GM21825 (cell line): ENCODE results near the gene AP4M1.

ENCODE experiments used
- ATAC-seq: cut with Tn5 transposase; IDR thresholded peaks from one replicate; pipeline ENCODE4 v1.9.1; 2021; ENCODE audit warnings: mild to moderate bottlenecking, moderate library complexity; ENCODE audit not compliant: unreplicated experiment

AP4M1 gene, protein sequence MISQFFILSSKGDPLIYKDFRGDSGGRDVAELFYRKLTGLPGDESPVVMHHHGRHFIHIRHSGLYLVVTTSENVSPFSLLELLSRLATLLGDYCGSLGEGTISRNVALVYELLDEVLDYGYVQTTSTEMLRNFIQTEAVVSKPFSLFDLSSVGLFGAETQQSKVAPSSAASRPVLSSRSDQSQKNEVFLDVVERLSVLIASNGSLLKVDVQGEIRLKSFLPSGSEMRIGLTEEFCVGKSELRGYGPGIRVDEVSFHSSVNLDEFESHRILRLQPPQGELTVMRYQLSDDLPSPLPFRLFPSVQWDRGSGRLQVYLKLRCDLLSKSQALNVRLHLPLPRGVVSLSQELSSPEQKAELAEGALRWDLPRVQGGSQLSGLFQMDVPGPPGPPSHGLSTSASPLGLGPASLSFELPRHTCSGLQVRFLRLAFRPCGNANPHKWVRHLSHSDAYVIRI

DNA sequence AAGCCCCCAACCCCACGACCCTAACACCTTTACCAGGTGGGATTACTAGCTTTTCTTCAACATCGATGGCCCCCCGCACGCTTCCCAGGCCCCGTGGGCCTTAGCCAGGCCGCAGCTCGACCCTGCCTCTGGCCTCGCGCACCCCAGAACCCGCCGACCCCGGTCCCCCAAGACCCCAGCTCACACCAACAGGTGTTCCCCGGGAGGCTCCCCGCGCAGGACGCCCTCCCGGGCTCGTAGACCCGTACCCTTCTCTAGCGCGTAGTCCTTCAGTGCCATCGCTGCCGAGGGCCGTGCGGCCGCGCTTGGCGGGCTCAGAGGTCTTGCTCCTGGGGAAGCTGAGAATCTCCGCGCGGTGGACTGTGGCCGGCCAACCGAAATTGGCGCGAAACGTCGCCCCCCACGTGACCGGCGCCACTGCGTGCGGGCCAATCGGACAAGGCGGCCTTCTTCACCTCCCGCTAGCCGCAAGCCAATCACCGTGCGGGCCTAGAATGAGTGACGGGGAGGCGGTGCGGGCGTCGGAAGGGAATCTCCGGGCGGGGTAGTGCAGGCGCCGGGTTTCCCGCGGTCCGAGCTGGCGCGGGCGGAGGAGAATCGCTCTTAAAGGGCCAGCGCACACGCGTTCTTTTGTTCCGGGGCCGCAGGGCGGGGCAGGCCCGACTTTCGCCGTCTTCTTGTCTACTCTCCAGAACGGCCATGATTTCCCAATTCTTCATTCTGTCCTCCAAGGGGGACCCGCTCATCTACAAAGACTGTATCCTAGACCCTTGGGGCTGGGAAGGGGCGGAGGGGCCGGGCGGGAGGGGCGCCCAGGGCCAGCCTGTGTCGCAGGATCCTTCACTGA, at the start of gene AP4M1, which contains the start of gene MCM7:
Gene AP4M1, plus strand, starts transcription at position 628 of the 847 bp plus-strand sequence. Its CDS starts 72 bp downstream, at position 700.
Gene MCM7, minus strand, starts transcription at position 382 of the 847 bp plus-strand sequence. Its CDS starts 103 bp downstream, at position 279.
- ATAC-seq: peak; percentile 82

DNA sequence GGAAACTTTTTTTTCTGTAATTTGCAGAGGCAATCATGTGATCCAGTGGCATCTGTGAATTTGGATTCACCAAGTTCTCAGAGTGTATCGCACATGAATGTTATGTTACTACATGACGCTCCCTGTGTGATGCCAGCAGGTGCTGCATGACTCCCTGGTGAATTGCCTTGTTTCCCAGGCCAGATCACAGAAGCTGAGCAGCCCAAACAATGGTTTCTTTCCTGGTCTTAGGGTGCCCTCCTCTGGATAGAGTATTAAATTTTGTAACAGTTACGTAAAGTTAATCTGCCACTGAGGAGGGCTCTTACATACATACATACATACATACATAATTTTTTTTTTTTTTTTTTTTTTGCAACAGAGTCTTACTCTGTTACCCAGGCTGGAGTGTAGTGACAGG, 48.2 kb upstream of the AP4M1 start:
- no peak for ATAC-seq

DNA sequence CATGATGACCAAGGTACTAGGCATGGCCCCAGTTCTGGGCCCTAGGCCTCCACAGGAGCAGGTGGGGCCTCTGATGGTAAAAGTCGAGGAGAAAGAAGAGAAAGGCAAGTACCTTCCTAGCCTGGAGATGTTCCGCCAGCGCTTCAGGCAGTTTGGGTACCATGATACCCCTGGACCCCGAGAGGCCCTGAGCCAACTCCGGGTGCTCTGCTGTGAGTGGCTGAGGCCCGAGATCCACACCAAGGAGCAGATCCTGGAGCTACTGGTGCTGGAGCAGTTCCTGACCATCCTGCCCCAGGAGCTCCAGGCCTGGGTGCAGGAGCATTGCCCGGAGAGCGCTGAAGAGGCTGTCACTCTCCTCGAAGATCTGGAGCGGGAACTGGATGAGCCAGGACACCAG, 44.4 kb upstream of the AP4M1 start:
- ATAC-seq: no peak

DNA sequence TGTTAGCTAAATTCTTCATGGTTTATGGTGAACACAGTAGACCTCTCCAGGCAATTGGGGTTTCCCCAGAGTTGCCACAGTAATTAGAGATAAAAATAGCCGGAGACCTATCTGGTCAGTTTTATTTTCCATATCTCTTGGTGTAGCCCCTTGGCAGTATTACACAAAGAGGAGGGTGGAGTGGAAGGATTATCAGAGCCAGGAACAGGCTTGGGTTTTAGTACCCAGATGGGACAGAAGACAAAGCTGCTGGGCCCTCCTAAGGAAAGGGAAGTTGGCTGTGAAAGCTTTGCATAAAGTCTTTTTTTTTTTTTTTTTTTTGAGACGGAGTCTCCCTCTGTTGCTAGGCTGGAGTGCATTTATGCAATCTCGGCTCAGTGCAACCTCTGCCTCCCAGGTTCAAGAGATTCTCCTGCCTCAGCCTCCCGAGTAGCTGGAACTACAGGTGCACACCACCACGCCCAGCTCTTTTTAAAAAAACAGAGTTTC, 42.1 kb upstream of the AP4M1 start:
- no peak for ATAC-seq

DNA sequence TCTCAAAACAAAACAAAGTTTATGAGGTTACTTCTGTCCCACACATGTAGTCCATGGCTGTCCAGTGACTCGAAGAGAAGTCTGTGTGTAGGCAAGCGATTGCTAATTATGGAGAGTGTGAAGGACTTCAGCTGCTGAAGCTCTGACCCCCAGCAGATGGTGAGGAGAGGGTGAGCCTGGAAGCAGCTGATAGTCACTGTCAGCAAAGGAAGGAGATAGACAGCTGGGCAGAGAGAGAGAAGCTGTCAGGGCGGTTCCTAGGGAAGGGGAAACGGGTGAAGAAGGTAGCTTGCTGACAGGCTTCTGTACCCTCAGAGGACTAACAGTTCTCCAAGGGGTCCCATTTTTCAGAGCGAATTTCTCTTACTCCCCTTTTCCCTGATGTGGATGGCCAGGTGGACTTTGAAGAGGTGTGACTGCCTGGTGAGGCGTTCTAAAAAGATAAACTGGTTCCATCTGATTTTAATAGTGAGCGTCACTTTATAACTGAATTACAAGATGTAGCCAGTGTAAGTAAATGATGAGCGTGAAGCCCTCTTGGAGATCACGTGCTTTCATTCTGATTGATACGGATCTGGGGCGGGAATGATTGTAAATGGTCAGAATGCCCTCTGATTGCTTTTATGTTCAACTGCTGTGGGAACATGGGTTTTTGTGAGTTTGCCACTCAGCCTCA, 39.8 kb upstream of the AP4M1 start:
- ATAC-seq: no peak

DNA sequence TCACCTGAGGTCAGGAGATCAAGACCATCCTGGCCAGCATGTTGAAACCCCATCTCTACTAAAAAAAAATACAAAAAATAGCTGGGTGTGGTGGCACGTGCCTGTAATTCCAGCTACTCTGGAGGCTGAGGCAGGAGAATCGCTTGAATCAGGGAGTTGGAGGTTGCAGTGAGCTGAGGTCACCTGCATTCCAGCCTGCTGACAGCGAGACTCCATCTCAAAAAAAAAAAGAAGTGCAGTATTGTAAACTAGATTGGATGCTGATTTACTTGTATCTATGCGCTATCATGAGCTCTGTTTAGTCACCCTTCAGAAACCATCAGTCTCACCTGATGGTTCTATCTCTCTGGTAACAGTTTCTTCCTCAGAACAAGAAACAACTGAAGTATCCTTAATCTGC, 38.1 kb upstream of the AP4M1 start:
- no peak for ATAC-seq

DNA sequence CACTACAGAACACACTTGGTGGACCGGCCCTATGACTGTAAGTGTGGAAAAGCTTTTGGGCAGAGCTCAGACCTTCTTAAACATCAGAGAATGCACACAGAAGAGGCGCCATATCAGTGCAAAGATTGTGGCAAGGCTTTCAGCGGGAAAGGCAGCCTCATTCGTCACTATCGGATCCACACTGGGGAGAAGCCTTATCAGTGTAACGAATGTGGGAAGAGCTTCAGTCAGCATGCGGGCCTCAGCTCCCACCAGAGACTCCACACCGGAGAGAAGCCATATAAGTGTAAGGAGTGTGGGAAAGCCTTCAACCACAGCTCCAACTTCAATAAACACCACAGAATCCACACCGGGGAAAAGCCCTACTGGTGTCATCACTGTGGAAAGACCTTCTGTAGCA, 37.3 kb upstream of the AP4M1 start:
- ATAC-seq: no peak

DNA sequence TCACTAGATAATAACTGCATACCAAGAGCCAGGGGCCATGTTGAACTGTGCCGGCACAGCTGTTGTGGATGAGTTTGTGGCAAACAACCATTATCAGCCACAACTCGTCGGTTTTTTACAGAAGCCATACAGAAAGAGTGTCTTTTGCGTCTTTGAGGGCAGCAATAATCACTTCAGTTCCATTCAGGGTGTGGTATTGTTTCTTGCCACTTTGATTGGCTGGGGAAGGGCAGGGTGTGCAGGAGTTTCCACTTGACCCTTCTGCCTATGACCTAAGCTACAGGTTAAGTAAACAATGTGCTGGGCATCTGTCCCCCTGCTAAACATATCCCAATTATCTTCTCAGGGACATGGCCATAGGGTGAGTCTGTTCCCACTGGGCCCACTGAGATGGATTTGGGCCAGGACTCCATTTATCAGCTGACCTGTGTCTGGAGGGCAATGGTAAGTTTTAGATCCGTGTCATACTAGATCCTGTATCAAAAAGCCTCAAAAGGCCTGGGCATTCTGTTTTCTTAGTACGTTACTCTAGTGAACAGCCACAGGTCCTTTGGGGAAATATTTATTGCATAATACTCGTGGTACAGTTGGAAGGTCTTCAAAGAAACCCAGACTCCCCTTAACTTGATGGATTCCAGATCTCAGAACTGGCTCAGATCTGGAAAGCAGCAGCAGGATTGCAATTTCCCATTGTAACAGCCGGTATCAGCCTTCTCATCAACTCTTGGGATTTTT, 35.8 kb upstream of the AP4M1 start:
- ATAC-seq: no peak

DNA sequence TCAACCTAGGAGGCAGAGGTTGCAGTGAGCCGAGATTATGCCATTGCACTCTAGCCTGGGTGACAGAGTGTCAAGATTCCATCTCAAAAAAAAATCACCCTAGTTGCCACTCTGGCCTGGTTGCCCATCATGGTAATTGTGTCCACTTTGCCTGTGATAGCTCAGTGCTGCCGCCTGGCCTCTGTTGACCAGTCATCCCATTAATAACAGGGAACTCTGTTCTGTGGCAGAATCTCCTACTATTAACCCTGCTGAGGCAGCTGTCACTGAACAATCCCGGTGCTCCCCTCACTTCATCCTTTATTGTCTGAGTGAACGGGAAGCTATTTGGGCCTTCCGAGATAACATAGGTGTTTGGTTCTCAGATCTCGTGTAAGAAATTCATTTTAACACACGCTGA, 34.5 kb upstream of the AP4M1 start:
- no peak for ATAC-seq

DNA sequence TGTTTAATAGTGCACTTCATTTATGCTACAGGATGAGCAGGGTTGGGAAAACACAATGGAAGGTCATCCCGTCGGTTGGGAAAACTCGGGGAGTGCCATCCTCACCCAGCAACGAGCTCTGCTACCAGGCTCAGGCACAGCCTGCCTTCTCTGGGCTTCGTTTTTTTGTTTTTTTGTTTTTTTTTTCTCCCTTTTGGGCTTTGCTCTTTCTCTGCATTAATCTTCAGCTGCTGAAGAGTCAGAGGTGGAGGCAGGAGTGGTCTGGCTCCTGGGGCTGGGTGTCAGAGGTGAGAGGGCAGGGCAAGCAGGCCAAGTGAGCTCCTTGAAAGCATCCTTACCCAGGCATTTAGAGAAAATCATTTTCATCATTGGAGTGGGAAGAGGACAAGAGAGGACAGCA, 31.5 kb upstream of the AP4M1 start:
- no peak for ATAC-seq

DNA sequence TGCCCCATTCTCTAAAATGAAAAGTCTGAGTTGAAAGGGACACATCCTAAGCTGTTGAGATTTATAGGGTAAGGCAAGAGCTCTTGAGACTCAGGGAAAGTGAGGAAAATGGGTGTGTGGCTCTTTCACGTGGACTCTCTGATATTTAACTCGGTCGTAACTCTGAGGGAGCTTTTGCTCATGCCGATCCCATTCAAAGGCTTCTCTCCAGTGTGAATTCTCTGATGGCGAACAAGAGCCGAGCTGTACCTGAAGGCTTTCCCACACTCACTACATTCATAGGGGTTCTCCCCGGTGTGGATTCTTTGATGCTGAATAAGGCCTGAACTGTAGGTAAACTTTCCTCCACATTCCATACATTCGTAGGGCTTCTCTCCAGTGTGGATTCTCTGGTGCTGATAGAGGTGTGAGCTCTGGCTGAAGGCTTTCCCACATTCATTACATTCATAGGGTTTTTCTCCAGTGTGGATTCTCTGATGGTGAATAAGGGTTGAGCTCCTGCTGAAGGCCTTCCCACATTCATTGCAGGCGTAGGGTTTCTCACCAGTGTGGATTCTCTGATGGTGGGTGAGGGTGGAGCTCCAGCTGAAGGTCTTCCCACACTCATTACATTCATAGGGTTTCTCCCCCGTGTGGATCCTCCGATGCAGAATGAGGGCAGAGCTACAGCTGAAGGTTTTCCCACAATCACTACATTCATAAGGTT, 30.3 kb upstream of the AP4M1 start:
- no peak for ATAC-seq

DNA sequence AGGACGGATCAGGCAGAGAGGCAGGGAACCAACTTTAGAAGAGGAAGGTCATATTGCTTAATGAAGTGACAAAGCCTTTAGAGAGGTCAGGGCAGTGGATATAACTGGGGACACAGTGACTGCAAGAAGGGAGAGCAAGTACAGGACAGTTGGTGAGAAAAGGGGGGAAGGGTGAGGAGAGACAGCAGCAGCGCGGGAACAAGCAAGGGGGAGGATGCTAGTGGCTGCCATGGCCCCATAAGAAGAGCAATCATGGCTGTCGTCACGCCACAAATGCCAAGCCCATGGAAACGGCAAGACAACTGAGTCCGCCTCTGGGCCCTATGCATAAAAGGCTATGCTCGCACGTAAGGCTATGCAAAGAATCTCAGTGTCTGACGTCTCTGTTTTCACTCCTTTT, 29.0 kb upstream of the AP4M1 start:
- no peak for ATAC-seq

DNA sequence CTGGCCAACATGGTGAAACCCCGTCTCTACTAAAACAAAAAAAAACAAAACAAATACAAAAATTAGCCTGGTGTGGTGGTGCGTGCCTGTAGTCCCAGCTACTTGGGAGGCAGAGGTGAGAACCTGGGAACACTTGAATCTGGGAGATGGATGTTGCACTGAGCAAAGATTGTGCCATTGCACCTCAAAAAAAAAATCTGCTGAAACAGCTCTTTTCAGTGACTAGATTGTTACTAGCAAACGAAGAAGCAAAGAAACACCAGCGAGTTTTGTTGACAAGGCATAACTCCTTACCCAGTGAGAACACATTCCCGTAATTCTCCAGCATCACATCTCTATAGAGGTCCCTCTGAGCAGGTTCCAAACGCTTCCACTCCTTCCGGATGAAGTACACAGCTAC, 26.6 kb upstream of the AP4M1 start:
- no peak for ATAC-seq

DNA sequence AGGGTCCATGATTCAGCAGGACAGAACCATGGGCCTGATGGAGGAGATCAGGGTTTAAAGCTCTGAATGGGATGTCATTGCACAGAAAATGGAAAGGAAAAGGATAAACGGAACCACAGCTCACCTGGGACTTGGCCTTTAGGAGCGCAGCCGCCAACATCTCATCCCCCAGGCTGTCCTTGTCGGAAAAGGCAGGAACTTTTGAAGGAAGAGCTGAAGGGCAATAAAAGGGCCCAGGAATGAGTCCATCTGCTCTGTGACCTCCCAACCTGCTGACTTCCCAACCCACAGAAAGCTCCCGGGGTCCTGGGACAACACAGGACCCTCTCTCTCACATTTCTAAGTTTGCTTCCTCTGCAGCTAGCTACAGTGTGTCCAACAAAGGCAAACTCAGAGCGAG, 26.0 kb upstream of the AP4M1 start:
- no peak for ATAC-seq

DNA sequence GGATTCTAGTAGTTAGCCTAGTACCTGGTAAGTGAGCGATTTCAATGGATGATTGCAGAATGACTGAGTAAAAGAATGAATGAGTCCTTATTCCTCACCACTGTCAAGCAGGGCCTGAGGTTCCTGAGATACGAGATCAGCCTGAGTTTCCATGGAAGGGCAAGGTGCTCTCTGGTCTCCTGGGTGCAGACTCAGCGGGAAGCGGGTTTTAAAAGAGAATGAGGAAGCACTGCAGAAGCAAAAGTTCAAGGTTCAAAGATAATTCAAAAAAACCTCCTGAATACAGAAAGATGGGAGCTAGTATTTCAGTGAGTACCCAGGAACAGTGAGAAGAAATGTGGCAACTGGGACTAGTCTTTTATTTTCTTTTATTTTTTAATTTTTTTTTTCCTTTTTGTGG, 24.2 kb upstream of the AP4M1 start:
- no peak for ATAC-seq

DNA sequence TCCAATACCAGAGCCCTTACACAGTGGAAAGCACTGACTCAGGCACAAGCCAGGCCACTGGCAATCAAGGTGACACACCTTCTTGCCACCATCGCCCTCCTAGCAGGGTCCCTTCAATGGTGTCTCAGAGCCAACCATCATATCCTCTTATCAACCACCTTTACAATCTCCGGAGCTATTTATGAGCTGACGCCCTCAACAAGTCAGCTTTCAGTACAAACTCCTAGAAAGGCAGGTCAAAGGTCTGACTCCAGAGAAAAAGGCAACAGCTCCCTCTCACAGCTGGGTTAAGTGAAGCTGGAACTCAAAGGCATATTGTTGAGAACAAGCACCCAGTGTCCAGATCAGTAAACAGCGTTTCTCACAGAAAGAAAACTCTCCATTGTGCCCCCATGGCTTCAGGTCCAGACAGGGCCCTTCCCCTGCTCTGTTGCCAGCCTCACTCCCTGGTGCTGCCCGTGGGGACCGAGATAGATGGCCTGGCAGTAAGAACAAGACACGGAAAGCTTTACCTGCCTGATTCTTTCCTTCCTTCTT, 22.4 kb upstream of the AP4M1 start:
- no peak for ATAC-seq

DNA sequence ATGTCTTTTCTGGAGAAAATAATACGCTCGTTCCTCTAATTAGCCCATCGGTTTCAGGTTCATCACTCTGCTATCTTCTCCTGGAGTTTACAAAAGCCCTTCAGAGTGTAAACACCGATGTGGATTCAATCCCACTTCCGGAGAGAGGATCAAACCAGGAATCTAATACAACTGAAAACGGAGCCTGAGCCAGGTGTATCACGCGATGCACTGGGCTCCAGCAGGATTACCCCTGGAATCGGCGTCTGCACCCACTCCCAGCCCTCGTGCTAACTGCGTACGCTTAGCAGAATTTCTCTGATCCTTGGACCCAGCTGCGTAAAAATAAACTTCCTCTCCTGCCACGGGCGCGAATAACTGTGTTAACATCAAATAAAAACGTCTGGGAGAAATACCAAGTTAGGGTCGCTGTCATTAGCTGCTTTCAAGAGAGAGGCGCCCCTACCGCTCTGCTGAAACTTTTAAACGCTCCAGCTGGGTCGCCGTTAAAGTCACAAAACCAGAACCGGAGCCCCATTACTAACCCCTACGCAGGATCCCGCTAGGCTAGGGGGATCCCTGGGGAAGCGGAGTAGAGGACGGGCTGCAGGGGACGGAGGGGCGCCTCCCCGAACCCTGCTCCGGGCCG, 20.4 kb upstream of the AP4M1 start:
- peak; percentile 14 for ATAC-seq

DNA sequence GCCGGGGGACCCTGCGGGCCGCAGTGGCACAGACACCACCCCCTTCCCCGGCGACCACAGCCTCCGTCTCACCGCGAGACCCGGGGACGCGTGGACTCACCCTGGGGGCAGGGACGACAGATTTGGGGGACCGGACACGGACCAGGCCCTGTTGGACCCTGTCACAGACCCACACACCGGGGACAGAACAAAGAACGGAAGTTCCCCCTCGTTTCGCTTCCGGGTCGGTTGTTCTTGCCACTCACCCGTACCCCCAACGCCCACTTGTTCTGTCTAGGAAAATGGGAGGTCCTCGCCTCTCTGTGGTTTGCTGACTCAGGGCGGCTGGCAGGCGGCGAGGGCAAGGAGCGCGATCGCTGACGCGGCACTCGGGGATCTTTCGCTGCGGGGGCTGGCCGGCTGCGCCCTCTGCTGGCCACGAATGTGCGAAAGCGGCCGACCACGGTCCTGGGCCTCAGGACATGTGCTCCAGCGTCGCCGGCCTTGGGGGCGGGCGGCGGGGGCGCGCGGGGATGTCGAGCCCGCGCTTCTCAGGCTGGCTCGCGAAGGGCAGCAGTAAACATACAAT, 19.8 kb upstream of the AP4M1 start, which contains the start of gene ZNF3:
Gene ZNF3, minus strand, starts transcription at position 189 of the 568 bp plus-strand sequence. CDS start 4,366 bp downstream, outside the sequence.
- peak; percentile 79 for ATAC-seq

DNA sequence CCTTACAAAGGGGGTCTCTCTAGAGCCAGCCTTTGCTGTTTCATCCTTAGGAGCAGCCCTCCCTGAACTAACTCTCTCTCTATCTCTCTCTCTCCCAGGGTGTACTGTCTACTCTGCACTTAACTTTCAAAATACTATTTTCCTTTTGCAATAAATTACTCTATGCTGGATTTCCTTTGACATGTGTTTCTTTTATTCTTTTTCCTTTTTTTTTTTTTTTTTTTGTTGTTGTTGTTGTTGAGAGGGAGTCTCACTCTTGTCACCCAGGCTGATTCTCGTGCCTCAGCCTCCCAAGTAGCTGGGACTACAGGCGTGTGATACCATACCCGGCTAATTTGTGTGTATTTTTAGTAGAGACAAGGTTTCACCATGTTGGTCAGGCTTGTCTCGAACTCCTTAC, 18.5 kb upstream of the AP4M1 start:
- ATAC-seq: no peak
